ENCODE measurements around the gene SPINK9.

GRCh38 chr5:148336704-148337435 is 1.5 kb downstream of the SPINK9 start:
- TF ChIP-seq CTCF (IDR thresholded peaks at IDR 0.05; ENCODE audit: low read depth, low read length) (no peak), EZH2phosphoT487 (IDR thresholded peaks at IDR 0.05; ENCODE audit: low read depth) (no peak)
